Tibial artery (tissue), 4 donors: ENCODE measurements around the gene KAZN.
"Not testable (repeated sequence)": the region's sequence is repeated elsewhere in the genome, so short reads cannot be mapped to it uniquely, and the experiment has no call there.

Experiments used
- DNase-seq, 2 donors: peaks; one replicate each; pipeline ENCODE4 v3.0.0-alpha.2; 2019
- H3K27ac ChIP-seq, 2 donors: fragments of 200-600 bp; sonication (generic) in 1 of 2; 1 replicate in 1 of 2; 2 replicates in 1 of 2; pipeline ENCODE4 v1.5.1; 2018 to 2019; ENCODE audit warnings: mild to moderate bottlenecking in 1 of 2
- H3K27me3 ChIP-seq, 2 donors: fragments of 200-600 bp; sonication (generic) in 1 of 2; one replicate each; pipeline versions ENCODE4 v1.5.1 to v1.6.0; 2016 to 2019
- H3K36me3 ChIP-seq, 3 donors: fragments of 200-600 bp; sonication (generic) in 2 of 3; one replicate each; pipeline ENCODE4 v1.5.1; 2016 to 2019; ENCODE audit warnings: mild to moderate bottlenecking in 2 of 3
- H3K4me1 ChIP-seq, 4 donors: fragments of 200-600 bp; sonication (generic) in 2 of 4; 1 replicate in 3 of 4; 2 replicates in 1 of 4; pipeline ENCODE4 v1.5.1; 2016 to 2019
- H3K4me3 ChIP-seq, 2 donors: fragments of 200-600 bp; sonication (generic) in 1 of 2; 1 replicate in 1 of 2; 2 replicates in 1 of 2; pipeline ENCODE4 v1.5.1; 2018 to 2019; ENCODE audit warnings: mild to moderate bottlenecking in 2 of 2
- H3K9me3 ChIP-seq, 3 donors: fragments of 200-600 bp; sonication (generic) in 1 of 3; one replicate each; pipeline ENCODE4 v1.5.1; 2016 to 2019
- intact Hi-C: fragments of 100-400 bp; cut with DNase I; formaldehyde crosslinking; loops from one replicate; pipeline ENCODE4 v1.15.0; 2023; ENCODE audit warnings: low total_unique reads
- TF ChIP-seq, protein P1 (sequence below), 2 experiments: fragments of 200-600 bp in 1 of 2; fragments of 450-650 bp in 1 of 2; IDR thresholded peaks; one replicate each; pipeline ENCODE4 v1.5.1; 2017 to 2019; ENCODE audit warnings: antibody characterized with exemption in 2 of 2, mild to moderate bottlenecking in 1 of 2, moderate library complexity in 1 of 2

Gene KAZN

DNA sequence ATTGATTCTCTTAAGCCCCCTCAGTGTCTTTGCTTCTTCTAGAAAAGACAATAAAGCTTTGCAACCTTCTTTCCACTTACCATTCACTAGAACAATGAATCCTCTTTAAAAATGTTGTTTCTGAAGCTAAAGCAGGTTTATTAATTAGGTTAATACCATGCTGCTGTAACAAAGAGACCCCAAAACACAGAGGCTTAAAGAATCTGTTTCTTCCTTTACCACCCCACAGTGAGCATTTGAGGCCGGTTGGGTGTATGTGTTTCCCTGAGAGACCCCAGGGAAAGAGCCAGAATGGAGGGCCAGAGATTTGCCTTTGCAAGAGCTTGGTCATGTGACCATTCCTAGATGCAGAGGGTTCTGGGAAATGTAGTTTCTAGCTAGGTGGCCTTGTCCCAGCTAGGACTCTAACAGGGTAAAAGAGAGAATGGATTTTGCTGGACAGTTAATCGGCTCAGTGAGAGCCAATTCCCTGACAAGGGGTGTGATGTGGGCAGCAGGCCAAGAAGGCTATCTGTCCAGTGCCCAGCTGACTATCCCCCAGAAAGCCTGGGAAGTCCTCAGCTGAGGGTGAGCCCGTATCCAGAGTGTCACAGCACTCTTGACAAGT, 363.3 kb downstream of the KAZN start:
- TF ChIP-seq, protein P1, sequence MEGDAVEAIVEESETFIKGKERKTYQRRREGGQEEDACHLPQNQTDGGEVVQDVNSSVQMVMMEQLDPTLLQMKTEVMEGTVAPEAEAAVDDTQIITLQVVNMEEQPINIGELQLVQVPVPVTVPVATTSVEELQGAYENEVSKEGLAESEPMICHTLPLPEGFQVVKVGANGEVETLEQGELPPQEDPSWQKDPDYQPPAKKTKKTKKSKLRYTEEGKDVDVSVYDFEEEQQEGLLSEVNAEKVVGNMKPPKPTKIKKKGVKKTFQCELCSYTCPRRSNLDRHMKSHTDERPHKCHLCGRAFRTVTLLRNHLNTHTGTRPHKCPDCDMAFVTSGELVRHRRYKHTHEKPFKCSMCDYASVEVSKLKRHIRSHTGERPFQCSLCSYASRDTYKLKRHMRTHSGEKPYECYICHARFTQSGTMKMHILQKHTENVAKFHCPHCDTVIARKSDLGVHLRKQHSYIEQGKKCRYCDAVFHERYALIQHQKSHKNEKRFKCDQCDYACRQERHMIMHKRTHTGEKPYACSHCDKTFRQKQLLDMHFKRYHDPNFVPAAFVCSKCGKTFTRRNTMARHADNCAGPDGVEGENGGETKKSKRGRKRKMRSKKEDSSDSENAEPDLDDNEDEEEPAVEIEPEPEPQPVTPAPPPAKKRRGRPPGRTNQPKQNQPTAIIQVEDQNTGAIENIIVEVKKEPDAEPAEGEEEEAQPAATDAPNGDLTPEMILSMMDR (IDR thresholded peaks at IDR 0.05), result no peak
- Histone ChIP-seq H3K4me1 (peaks cover 0 to 10% (median 0%) of the 10 kb centered on the region in 4 donors), H3K27ac (no peak overlapping the region), H3K9me3 (no peaks in the 10 kb centered on the region), H3K4me3 (no peak overlapping the region), H3K27me3 (no peaks in the 10 kb centered on the region), H3K36me3 (peaks cover 7 to 29% (median 27%) of the 10 kb centered on the region in 3 donors)
- no peak for DNase-seq
- intact Hi-C loops, result no loop called here

DNA sequence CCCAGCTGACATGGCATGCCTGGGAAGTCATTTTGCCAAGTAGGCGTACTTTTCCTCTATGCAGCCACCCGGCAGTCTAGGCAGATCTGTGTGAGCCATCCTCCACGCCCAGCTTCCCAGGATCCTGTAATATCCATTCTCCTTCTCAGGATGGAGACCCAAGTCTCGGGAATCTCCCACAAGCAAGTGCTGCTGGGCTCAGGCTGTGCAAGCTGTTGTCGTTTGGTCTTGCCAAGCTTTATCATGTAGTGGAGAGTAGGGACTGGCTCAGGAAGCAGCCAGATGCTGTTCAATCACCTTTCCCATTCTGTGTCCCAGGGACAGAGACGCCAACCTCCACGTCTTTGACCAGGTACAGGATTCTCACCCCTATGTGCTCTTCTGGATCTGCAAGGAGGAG, 363.9 kb downstream of the KAZN start:
- H3K4me3 ChIP-seq, result no peak overlapping the region
- DNase-seq, result no peak
- intact Hi-C loops, result no loop called here
- H3K4me1 ChIP-seq, result peaks cover 0 to 3% (median 0%) of the 10 kb centered on the region in 4 donors
- H3K9me3 ChIP-seq, result no peaks in the 10 kb centered on the region
- peaks cover 7 to 29% (median 27%) of the 10 kb centered on the region in 3 donors for H3K36me3 ChIP-seq
- TF ChIP-seq, protein P1 (IDR thresholded peaks at IDR 0.05), result no peak
- no peaks in the 10 kb centered on the region for H3K27me3 ChIP-seq
- H3K27ac ChIP-seq, result no peak overlapping the region

DNA sequence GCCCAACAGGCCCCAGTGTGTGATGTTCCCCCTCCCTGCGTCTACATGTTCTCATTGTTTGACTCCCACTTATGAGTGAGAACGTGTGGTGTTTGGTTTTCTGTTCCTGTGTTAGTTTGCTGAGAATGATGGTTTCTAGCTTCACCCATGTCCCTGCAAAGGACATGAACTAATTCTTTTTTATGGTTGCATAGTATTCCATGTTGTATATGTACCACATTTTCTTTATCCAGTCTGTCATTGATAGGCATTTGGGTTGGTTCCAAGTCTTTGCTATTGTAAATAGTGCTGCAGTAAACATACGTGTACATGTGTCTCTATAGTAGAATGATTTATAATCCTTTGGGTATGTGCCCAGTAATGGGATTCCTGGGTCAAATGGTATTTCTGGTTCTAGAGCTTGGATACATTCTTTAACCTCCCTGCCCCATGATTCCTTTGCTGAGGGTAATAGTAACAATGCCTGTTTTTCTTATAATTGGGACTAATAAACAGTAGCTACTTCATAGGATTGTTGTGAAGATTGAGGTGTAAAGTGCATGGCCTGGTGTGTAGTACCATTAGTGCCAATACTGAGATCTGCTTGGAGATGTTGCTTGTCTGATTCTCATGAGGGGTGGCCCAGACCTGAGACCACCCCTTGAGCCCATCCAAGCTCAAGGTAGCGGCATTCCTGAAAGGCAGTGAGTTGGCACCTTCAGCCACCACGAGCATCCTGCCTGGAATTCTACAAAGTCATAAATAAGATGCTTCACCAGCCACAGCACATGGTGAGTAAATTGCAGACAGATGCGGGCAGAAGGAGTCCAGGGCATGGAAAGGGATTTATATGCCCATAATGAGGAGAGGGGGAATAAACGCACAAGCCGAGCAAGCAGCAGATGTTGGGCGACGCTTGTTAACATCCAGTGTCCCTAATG, 365.6 kb downstream of the KAZN start:
- H3K27ac ChIP-seq, H3K4me3 ChIP-seq, H3K9me3 ChIP-seq, intact Hi-C loops, DNase-seq, H3K27me3 ChIP-seq: not testable (repeated sequence)
- Histone ChIP-seq H3K36me3 (peaks cover 7 to 29% (median 27%) of the 10 kb centered on the region in 3 donors), H3K4me1 (peaks cover 4 to 13% (median 11%) of the 10 kb centered on the region in 4 donors)

DNA sequence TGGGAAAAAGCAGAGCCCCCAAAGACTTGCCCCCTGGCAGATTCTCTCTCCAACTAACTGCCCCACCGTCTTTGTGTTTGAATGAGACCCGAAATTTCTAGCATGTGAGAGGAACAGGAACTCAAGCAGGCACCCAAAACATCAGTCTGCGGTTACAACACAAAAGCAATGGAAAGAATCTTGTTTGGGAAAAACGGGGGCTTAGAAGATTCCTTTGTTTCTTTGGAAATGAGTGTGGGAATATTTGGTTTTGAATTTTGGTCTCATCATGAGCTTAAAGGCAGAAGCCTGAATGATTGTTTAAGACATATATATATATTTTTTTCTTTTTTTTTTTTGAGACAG, 366.2 kb downstream of the KAZN start:
- H3K36me3 ChIP-seq, result peaks cover 7 to 29% (median 27%) of the 10 kb centered on the region in 3 donors

GRCh38 chr1:14968251-14968851, 369.9 kb downstream of the KAZN start:
- no peaks in the 10 kb centered on the region for H3K27me3 ChIP-seq
- peaks cover 0 to under 1% (median 0%) of the 10 kb centered on the region in 3 donors for H3K36me3 ChIP-seq
- no peaks in the 10 kb centered on the region for H3K9me3 ChIP-seq
- TF ChIP-seq, protein P1 (IDR thresholded peaks at IDR 0.05), result no peak
- intact Hi-C loops, result no loop called here
- H3K4me3 ChIP-seq, result no peak overlapping the region
- H3K27ac ChIP-seq, result peak overlapping the region; percentile 81 to 86
- peak; percentile 79 to 90 for DNase-seq
- peaks cover 8 to 42% (median 36%) of the 10 kb centered on the region in 4 donors for H3K4me1 ChIP-seq

More for the DNA sequence above, 366.2 kb downstream of the KAZN start:
- H3K27me3 ChIP-seq, result no peaks in the 10 kb centered on the region
- no peak overlapping the region for H3K4me3 ChIP-seq
- no peaks in the 10 kb centered on the region for H3K9me3 ChIP-seq
- TF ChIP-seq, protein P1 (IDR thresholded peaks at IDR 0.05), result no peak
- H3K4me1 ChIP-seq, result peaks cover 4 to 18% (median 16%) of the 10 kb centered on the region in 4 donors
- H3K27ac ChIP-seq, result no peak overlapping the region
- intact Hi-C loops, result no loop called here
- DNase-seq, result no peak
